HG02798 (cell line): ENCODE measurements around the gene SPTBN1.

Source experiments
- ATAC-seq: cut with Tn5 transposase; IDR thresholded peaks from one replicate; pipeline ENCODE4 v1.9.1; 2021; ENCODE audit warnings: mild to moderate bottlenecking; ENCODE audit not compliant: unreplicated experiment, poor library complexity

The SPTBN1 gene

DNA sequence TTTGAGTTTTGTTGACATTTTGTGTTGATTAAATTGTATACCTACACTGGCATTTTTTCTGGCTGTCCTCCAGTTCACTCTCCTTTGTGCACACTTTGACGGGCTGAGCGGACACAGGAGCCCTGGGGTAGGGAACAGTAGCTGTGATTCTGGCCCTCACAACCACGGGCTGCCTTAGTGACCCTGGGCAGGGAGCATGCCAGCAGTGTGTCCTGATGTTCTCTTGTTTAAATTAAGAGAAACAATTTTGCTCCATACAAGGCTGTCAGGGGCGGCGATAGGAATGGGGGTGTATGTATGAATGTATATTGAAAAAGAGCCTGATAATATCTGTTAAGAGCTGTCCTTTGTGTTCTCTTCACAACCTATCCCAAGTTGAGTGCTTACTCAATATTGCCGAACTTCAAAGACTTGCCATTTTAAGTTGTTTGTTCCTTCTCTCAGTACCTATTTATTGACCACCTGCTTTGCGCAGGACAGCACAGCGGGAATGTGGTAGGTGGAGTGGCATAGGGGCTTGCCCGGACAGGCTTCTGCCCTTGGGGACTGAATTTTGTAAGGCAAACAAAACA, 163.6 kb downstream of the SPTBN1 start:
- no peak for ATAC-seq

DNA sequence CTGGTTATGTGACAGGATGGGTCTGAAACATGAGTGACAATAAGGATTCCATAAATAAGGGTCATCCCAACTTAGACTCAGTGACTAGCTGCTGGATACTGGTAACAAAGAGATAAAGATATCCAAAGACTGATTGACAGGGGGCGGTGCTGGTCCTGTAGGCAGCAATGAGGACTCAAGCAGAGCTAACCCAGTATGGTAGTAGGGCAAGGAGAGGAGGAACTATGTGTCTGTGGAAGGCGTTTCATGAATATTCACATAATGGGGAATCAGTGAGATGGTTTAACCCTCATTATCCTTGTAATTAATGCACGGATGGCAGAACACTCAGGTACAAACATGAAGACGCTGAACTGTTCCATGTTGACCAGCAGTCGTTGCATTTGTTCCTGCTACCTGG, 164.8 kb downstream of the SPTBN1 start:
- ATAC-seq, result no peak

DNA sequence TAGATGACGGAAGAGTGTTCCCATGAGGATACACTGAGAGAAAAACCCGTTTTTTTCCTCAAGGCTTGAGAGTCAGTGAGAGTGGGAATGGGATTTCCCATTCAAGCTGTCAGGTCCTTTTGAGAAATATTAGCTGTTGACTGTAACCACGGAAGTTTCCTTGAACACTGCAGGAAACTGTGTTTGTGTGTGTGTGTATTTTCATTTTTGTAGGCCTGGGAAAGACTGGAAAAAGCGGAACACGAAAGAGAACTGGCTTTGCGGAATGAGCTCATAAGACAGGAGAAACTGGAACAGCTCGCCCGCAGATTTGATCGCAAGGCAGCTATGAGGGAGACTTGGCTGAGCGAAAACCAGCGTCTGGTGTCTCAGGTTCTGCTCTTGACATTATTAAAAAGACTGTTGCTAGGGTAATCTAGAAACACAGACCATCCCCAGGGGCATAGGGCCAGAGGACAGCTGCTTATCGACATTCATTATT, 168.5 kb downstream of the SPTBN1 start:
- no peak for ATAC-seq

DNA sequence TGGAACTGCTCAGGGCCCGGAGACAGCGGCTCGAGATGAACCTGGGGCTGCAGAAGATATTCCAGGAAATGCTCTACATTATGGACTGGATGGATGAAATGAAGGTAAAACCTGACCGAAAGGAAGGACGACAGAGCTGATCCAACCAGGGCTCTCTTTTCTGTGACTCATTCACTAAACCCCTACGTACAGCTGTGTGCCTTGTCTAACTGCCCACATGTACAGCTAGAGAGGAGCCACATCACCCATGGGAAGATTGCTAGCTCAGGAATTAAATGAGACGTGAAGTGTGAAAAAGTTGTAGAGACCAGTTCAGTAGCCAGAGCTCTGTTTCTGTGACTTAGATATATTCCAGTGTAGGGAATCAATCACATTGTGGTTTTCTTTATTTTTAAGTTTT, 170.0 kb downstream of the SPTBN1 start:
- no peak for ATAC-seq

DNA sequence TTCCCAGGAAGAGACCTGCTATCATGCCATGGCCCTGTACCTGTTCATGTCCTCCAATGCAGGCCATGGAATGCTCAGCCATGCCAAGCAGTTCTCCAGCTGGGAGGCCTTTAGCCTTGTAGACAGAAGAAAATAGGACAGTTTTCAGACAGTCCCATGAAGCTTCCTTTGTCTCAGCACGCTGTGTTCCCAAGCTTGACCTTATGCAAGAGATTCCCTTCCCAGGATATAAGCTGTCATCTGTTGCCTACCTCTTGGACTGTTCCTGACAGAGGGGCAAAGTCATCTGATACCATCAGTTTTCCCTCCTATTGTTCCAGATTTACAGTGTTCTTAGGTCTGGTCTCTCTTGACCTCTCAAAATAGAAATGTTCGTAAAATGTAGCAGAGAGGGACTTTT, 170.8 kb downstream of the SPTBN1 start:
- no peak for ATAC-seq

DNA sequence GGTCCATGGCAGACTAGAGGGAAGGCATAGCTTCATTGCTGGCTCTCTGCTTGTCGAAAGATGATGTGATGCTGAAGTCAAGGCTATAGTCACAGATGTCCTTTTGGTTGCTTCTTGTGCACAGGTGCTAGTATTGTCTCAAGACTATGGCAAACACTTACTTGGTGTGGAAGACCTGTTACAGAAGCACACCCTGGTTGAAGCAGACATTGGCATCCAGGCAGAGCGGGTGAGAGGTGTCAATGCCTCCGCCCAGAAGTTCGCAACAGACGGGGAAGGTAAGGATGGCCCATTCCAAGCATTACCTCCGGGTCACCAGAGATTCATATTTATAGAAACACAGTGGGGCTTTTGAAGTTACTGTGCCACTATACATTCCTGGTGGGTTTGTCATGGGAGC, 171.8 kb downstream of the SPTBN1 start:
- no peak for ATAC-seq

DNA sequence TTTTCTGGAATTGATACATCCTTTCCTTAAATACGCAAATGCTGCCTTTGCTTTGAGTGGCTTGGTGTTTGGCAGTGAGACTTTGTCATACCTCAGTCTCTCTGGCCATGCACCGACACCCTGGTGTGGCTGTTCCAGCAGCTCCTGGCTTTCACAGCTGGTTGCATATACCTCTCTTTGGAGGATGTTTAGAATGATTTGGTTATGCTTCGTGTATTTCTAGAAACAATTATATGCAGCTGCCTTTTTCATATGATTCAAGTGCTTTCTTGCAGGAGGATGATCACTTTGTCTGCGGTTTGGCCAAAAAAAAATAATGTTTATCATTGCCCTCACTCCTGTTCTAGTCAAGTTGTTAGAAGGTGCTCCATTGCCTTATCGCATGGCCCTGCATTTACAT, 172.3 kb downstream of the SPTBN1 start:
- no peak for ATAC-seq

DNA sequence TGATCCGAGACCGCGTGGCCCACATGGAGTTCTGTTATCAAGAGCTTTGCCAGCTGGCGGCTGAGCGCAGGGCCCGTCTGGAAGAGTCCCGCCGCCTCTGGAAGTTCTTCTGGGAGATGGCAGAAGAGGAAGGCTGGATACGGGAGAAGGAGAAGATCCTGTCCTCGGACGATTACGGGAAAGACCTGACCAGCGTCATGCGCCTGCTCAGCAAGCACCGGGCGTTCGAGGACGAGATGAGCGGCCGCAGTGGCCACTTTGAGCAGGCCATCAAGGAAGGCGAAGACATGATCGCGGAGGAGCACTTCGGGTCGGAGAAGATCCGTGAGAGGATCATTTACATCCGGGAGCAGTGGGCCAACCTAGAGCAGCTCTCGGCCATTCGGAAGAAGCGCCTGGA, 172.8 kb downstream of the SPTBN1 start:
- no peak for ATAC-seq

DNA sequence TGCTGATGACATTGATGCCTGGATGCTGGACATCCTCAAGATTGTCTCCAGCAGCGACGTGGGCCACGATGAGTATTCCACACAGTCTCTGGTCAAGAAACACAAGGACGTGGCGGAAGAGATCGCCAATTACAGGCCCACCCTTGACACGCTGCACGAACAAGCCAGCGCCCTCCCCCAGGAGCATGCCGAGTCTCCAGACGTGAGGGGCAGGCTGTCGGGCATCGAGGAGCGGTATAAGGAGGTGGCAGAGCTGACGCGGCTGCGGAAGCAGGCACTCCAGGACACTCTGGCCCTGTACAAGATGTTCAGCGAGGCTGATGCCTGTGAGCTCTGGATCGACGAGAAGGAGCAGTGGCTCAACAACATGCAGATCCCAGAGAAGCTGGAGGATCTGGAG, 173.3 kb downstream of the SPTBN1 start:
- no peak for ATAC-seq

DNA sequence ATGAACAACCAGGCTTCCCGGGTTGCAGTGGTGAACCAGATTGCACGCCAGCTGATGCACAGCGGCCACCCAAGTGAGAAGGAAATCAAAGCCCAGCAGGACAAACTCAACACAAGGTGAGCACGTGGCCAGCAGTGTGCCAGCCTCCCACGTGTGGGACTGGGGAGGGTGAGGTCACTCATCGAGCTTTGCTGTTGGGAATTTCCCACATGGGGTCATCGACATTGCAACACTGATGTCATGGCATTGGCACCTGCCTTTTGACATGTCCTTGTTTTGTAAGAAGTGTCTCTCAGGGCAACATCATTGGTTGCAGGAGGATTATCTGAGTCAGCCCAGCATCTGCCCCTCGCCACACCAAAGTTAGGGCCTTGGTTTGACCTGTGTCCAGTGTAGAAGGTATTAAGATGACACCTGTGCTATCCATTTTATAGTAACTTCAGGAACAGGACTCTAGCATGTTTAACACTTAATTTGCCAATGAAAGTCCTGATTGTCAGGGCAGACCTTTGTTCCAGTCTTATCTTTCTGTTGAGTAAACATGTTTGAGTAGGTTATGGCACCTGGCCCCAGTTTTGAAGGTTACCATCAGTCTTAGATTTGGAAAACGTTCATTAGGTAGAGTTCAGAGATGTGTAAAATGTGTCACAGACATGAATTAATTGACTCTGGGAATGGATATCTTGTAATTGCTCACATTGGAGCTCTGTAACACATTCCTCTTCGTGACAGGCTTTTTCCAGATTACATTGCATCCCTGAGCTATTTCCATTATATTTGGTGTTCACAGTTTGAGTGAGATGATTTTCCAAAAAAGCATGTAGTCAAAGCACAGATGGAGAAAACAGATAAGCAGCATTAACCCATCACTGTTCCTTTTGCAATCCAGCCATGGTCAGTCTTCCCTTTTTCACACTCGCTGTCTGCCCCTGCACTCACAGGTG, 174.1 kb downstream of the SPTBN1 start:
- ATAC-seq, result no peak

DNA sequence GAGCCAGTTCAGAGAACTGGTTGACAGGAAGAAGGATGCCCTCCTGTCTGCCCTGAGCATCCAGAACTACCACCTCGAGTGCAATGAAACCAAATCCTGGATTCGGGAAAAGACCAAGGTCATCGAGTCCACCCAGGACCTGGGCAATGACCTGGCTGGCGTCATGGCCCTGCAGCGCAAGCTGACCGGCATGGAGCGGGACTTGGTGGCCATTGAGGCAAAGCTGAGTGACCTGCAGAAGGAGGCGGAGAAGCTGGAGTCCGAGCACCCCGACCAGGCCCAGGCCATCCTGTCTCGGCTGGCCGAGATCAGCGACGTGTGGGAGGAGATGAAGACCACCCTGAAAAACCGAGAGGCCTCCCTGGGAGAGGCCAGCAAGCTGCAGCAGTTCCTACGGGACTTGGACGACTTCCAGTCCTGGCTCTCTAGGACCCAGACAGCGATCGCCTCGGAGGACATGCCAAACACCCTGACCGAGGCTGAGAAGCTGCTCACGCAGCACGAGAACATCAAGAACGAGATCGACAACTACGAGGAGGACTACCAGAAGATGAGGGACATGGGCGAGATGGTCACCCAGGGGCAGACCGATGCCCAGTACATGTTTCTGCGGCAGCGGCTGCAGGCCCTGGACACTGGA, 174.9 kb downstream of the SPTBN1 start:
- no peak for ATAC-seq

DNA sequence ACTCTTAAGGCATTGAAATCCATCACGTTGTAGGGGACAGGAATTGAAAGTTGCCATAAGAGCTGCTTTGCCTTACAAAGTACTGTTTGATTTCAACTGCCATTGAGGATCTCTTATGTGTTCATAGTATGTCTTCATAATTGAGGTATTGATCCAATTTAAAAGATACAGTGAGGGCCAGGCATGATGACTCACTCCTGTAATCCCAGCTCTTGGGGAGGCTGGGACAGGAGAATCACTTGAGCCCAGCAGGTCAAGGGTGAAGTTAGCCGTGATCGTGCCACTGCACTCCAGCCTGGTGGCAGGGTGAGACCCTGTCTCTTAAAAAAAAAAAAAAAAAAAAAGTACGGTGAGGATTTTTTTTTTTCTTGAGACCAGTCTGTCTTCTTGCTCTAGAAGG, 175.6 kb downstream of the SPTBN1 start:
- no peak for ATAC-seq

DNA sequence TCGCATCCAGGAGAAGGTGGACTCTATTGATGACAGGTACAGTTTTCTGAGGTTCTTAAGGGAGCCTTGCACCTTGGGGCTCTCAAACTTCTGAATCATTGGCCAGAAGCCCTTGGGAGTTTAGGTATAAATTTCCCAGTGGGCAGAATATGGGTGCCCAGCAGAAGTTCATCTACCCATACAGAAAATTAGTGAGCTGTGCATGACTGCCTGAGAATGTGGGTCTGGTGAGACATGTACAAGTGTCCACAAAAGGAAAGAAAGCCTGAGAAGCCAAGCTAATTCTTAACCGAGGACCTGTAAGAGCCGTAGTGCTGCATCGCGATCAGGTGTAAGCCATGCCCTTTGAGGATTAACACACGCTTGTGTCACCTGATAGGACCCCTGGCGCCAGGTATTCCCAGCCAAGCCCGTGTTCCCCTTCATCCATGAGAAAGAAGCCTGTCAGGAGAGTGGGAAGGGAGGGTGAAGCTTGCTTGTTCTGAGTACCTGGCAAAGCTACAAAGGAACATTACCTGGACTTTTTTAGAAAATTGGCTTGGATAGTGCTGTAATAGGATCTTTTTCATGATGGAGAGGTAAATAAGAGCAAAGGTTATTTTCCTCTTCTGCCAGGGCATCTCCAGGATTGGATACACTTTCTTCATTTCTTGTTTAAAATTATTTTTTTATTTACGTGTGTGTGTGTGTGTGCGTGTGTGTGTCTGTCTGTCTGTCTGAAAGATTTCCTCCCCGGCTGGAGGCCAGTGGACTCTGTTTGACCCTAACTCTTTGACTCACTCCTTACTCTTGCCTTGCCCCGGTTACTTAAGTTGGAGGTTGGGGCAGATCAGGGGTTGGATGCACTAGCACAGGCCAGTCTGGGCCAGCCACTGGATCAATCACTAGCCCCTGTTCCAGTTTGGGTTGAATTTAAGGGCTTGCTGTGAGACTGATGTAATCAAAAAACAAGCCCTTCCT, 176.9 kb downstream of the SPTBN1 start:
- ATAC-seq, result no peak

DNA sequence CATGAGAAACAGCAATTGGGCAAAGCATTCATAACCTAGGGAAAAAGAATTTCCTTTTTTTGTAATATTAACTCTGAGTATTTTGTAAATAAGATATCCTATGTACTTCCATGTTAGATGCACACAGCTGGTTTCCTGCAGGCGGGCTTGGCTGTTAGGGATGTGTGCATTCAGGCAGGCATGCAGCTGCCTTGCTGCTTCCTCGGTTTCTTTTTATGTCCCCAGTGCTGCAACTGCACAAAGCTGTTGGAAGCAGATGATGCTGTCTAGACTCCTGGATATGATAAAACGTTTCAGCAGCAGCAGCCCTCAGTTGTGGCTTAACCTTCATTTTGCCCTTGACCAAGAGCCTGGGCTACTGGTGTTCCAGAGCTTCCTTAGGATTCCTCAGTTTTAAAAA, 177.9 kb downstream of the SPTBN1 start:
- ATAC-seq, result no peak

DNA sequence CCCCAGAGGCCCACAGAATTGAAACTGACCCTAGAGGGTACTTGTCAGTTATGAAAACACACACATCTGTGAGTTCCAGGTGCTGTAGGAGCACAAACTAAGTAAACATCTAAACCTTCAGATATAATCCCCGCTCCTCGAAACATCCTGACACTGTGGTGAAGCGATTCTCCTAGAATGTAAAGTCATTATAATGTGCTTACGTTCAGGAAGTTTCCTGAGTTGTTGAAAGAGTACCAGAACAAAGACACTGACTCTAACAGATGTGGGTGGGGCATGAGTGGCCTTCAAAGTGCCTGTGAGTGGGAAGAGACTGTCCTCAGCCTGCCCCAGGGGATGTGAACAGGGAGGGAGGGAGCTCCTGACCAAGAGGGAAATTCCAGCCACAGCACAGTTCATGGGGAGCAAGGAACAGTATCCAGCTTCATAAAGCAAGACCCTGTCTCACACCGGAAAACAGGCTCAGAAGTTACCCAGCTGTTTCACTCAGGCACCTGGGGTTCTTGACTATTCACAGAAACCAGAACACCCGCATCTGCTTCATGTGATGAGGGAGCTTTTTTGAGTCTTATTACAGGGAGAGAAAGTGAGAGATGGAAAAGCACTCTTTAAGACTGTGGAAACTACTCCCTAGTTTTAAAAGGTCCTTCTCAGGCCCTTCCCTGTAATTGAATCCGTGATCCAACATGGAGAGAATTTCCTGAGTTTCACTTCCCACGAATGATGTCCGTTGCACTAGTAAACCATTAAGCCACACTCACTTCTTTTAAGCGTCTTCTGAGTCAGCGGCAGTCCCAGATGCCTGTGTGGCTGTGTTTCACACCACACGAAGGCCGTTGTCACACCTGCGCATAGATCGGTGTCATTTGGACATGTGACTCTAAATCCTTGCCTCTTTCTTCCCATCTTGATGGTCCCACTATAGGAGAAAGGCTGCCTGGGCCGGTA, 178.7 kb downstream of the SPTBN1 start:
- peak; percentile 82 for ATAC-seq

DNA sequence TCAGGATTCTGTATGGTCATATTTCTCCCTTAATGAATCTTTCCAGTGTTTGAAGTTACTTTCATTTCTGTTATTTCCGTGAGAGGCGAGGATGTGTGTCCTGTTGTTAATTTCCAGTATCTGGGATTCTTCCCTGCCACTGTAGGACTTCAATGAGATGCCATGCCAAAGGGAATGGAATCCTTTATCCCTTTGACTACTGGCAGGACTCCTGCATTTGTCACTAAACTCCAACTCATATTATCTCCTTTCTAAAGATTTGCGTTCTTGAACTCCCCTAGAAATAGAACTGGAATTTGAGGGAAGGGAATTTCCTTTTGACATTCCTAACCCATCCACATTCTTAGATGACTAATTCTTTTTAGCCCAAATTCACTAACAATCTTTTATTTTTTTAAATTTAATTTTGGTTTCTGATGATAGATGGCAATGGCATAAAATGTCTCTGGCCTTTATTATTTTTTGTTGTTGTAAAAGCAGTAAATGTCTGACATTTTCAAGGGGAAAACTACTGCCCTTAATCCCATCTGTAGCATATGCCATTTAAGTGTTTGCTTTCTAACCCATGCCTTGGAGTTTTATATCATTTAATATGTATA, 179.5 kb downstream of the SPTBN1 start:
- no peak for ATAC-seq

DNA sequence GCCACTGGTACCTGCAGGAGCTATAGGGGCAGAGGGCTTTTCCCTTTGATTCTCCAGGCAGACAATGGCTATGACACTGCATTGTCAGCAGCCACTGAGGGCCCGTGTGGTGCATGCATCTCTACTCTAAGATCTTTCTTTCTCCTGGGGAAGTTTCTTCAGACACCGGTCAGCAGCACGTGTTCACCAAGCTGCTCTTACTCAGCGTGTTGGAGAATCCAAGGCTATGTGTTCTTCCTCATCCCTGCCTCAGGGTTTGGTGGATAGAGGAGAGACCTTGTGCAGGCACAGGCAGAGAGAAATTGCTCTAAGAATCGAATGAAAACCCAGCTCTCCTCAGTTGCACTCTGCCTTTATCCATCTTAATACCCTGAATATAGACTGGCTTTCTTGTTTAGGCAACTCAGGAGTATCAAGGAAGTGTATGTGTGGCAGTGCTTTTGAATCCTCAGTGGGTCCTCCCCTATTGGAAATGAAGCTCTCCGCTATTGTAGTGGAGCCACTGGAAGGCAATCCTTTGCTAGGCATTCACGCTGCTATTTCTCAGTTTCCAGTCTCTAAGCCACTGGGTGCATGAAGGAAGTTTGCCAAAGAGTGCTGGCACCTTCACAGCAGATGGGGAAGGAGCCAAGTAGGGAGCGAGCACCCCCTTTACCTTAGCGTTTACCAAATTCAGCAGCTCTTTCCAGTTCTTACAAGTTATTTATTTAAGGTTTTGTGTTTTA, 180.4 kb downstream of the SPTBN1 start:
- ATAC-seq, result no peak

DNA sequence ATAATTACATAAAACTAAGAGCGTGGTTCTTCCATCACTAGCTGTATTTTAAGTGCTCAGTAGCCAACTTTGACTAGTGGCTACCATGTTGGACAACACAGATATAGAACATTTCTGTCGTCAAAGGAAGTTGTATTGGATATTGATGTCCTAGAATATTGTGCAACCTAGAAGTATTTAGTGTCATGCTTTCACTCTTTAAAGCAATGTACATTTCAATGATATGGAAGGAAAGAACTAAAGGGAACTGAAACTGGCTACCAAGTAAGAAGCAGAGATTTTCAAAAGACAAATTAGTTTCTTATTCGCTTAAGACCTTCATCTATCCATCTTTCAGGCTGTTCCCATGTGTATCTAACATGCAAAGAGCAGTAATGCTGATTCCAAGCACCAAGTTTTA, 182.0 kb downstream of the SPTBN1 start:
- peak; percentile 21 for ATAC-seq
